SK-N-SH treated with all-trans-retinoic acid at 6 μM for 48 hours (cell line): ENCODE results near the gene CDK14.

Experiments used
- ATAC-seq: fragments of 200-7000 bp; cut with Tn5 transposase; 3 replicates; pipeline ENCODE4 v1.9.1; 2020; ENCODE audit warnings: mild to moderate bottlenecking, moderate library complexity
- ARNTL ChIP-seq: fragments of 450-650 bp; formaldehyde crosslinking; IDR thresholded peaks from 2 replicates; pipeline ENCODE4 v1.5.0; 2020; ENCODE audit warnings: low read depth, mild to moderate bottlenecking, moderate library complexity, borderline replicate concordance
- CSDC2 ChIP-seq: fragments of 250-450 bp; sonication (Bioruptor Pico); IDR thresholded peaks from 2 replicates; pipeline ENCODE4 v1.5.0; 2020; ENCODE audit warnings: mild to moderate bottlenecking, moderate library complexity
- ESRRG ChIP-seq: fragments of 250-450 bp; sonication (Bioruptor Pico); IDR thresholded peaks from 2 replicates; pipeline ENCODE4 v1.6.1; 2021; ENCODE audit warnings: mild to moderate bottlenecking
- GLIS3 ChIP-seq: fragments of 250-450 bp; sonication (Bioruptor Pico); IDR thresholded peaks from 2 replicates; pipeline ENCODE4 v1.5.0; 2020; ENCODE audit warnings: mild to moderate bottlenecking, moderate library complexity
- ISL1 ChIP-seq: fragments of 250-450 bp; sonication (Bioruptor Pico); IDR thresholded peaks from 2 replicates; pipeline ENCODE4 v2.1.2; 2022; ENCODE audit warnings: mild to moderate bottlenecking, moderate library complexity
- OSR1 ChIP-seq: fragments of 250-450 bp; sonication (Bioruptor Pico); IDR thresholded peaks from 2 replicates; pipeline ENCODE4 v1.8.0; 2022; ENCODE audit warnings: moderate library complexity, mild to moderate bottlenecking, inconsistent platforms
- POU6F1 ChIP-seq: fragments of 250-450 bp; sonication (Bioruptor Pico); IDR thresholded peaks from 2 replicates; pipeline ENCODE4 v1.8.0; 2021; ENCODE audit warnings: low read depth, mild to moderate bottlenecking, moderate library complexity, borderline replicate concordance
- RARB ChIP-seq: fragments of 250-450 bp; sonication (Bioruptor Pico); IDR thresholded peaks from 2 replicates; pipeline ENCODE4 v1.8.0; 2021; ENCODE audit warnings: mild to moderate bottlenecking, moderate library complexity
- SNAI2 ChIP-seq: fragments of 250-450 bp; sonication (Bioruptor Pico); IDR thresholded peaks from 2 replicates; pipeline ENCODE4 v1.5.0; 2020; ENCODE audit warnings: mild to moderate bottlenecking, moderate library complexity
- TCF4 ChIP-seq: fragments of 250-450 bp; sonication (Bioruptor Pico); IDR thresholded peaks from 2 replicates; pipeline ENCODE4 v1.8.0; 2021; ENCODE audit warnings: mild to moderate bottlenecking, moderate library complexity, borderline replicate concordance
- TOX ChIP-seq: fragments of 250-450 bp; sonication (Bioruptor Pico); IDR thresholded peaks from 2 replicates; pipeline ENCODE4 v1.8.0; 2021; ENCODE audit warnings: mild to moderate bottlenecking, moderate library complexity, borderline replicate concordance
- TSHZ2 ChIP-seq: fragments of 250-450 bp; sonication (Bioruptor Pico); IDR thresholded peaks from 2 replicates; pipeline ENCODE4 v1.5.0; 2020; ENCODE audit warnings: mild to moderate bottlenecking, moderate library complexity
- ZC3H10 ChIP-seq: fragments of 250-450 bp; sonication (Bioruptor Pico); IDR thresholded peaks from 2 replicates; pipeline ENCODE4 v1.5.1; 2021; ENCODE audit warnings: mild to moderate bottlenecking, moderate library complexity
- ZFP3 ChIP-seq: fragments of 250-450 bp; sonication (Bioruptor Pico); IDR thresholded peaks from 2 replicates; pipeline ENCODE4 v1.5.0; 2020; ENCODE audit warnings: mild to moderate bottlenecking, moderate library complexity
- ZFP30 ChIP-seq: fragments of 450-650 bp; formaldehyde crosslinking; IDR thresholded peaks from 2 replicates; pipeline ENCODE4 v1.5.0; 2022; ENCODE audit warnings: mild to moderate bottlenecking, moderate library complexity
- ZNF70 ChIP-seq: fragments of 450-650 bp; formaldehyde crosslinking; IDR thresholded peaks from 2 replicates; pipeline ENCODE4 v1.5.0; 2020; ENCODE audit warnings: mild to moderate bottlenecking, moderate library complexity
- TF ChIP-seq, protein P1 (sequence below): fragments of 250-450 bp; sonication (Bioruptor Pico); IDR thresholded peaks from 2 replicates; pipeline ENCODE4 v1.5.1; 2020; ENCODE audit warnings: low read depth, mild to moderate bottlenecking, moderate library complexity
- TF ChIP-seq, protein P2 (sequence below): fragments of 250-450 bp; sonication (Bioruptor Pico); IDR thresholded peaks from 2 replicates; pipeline ENCODE4 v1.8.0; 2020; ENCODE audit warnings: mild to moderate bottlenecking, moderate library complexity, borderline replicate concordance
- TF ChIP-seq, protein P3 (sequence below): fragments of 250-450 bp; sonication (Bioruptor Pico); IDR thresholded peaks from 2 replicates; pipeline ENCODE4 v1.5.1; 2021; ENCODE audit warnings: mild to moderate bottlenecking, moderate library complexity

CDK14 gene

DNA sequence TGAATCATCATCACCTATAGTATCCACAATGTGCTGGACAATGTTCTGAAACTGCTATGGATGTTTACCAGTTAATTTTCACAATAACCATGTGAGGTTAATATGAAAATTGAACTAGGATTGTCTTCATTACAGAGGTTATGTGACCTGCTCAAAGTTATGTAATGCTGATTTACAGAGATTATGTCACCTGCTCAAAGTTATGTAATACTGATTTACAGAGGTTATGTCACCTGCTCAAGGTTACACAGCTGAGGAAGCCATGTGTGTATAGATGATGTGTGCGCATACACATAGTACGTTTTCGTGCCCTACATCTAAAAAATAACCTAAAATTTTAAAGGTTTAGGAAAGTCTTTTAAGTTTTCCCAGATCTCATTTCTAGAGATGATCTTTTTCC, 298.0 kb downstream of the CDK14 start:
- TF ChIP-seq GLIS3 (CRISPR knock-in tag) (no peak), ZNF70 (no peak), ZC3H10 (CRISPR knock-in tag) (no peak), TSHZ2 (no peak)
- TF ChIP-seq, protein P1, sequence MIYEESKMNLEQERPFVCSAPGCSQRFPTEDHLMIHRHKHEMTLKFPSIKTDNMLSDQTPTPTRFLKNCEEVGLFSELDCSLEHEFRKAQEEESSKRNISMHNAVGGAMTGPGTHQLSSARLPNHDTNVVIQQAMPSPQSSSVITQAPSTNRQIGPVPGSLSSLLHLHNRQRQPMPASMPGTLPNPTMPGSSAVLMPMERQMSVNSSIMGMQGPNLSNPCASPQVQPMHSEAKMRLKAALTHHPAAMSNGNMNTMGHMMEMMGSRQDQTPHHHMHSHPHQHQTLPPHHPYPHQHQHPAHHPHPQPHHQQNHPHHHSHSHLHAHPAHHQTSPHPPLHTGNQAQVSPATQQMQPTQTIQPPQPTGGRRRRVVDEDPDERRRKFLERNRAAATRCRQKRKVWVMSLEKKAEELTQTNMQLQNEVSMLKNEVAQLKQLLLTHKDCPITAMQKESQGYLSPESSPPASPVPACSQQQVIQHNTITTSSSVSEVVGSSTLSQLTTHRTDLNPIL (CRISPR knock-in tag), result no peak
- TF ChIP-seq, protein P2, sequence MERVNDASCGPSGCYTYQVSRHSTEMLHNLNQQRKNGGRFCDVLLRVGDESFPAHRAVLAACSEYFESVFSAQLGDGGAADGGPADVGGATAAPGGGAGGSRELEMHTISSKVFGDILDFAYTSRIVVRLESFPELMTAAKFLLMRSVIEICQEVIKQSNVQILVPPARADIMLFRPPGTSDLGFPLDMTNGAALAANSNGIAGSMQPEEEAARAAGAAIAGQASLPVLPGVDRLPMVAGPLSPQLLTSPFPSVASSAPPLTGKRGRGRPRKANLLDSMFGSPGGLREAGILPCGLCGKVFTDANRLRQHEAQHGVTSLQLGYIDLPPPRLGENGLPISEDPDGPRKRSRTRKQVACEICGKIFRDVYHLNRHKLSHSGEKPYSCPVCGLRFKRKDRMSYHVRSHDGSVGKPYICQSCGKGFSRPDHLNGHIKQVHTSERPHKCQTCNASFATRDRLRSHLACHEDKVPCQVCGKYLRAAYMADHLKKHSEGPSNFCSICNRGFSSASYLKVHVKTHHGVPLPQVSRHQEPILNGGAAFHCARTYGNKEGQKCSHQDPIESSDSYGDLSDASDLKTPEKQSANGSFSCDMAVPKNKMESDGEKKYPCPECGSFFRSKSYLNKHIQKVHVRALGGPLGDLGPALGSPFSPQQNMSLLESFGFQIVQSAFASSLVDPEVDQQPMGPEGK, result no peak
- ATAC-seq, result no peak

- no peak for ATAC-seq
- TF ChIP-seq ISL1 (CRISPR knock-in tag) (no peak), POU6F1 (no peak), ZFP30 (CRISPR knock-in tag) (no peak), GLIS3 (CRISPR knock-in tag) (no peak), ZFP3 (CRISPR knock-in tag) (no peak), ARNTL (CRISPR knock-in tag) (no peak), ESRRG (no peak), SNAI2 (no peak), CSDC2 (CRISPR knock-in tag) (no peak), TSHZ2 (no peak), TOX (no peak), RARB (CRISPR knock-in tag) (no peak), OSR1 (no peak), ZC3H10 (CRISPR knock-in tag) (no peak), TCF4 (CRISPR knock-in tag) (no peak)
- TF ChIP-seq, protein P1 (CRISPR knock-in tag), result no peak
- TF ChIP-seq, protein P3, sequence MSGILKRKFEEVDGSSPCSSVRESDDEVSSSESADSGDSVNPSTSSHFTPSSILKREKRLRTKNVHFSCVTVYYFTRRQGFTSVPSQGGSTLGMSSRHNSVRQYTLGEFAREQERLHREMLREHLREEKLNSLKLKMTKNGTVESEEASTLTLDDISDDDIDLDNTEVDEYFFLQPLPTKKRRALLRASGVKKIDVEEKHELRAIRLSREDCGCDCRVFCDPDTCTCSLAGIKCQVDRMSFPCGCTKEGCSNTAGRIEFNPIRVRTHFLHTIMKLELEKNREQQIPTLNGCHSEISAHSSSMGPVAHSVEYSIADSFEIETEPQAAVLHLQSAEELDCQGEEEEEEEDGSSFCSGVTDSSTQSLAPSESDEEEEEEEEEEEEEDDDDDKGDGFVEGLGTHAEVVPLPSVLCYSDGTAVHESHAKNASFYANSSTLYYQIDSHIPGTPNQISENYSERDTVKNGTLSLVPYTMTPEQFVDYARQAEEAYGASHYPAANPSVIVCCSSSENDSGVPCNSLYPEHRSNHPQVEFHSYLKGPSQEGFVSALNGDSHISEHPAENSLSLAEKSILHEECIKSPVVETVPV (CRISPR knock-in tag), result no peak
Measured at GRCh38 chr7:90896458-90896857, 300.3 kb downstream of the CDK14 start.
